Sigmoid colon (tissue), 7 donors: ENCODE data around the gene ARHGAP42. TPM values are rescaled to one million over a fixed set of nuclear protein-coding genes. Genes with fewer than 3 reads are reported as not detected.

Source experiments
- DNase-seq: peaks from one replicate; pipeline ENCODE4 v3.0.0-alpha.2; 2019
- H3K27ac ChIP-seq, 4 donors: fragments of 200-600 bp; sonication (generic); one replicate each; pipeline ENCODE4 v1.5.1; 2016 to 2019; ENCODE audit warnings: mild to moderate bottlenecking in 1 of 4
- H3K27me3 ChIP-seq, 3 donors: fragments of 200-600 bp; sonication (generic); one replicate each; pipeline ENCODE4 v1.5.1; 2019; ENCODE audit warnings: mild to moderate bottlenecking in 1 of 3
- H3K36me3 ChIP-seq, 4 donors: fragments of 200-600 bp; sonication (generic); one replicate each; pipeline ENCODE4 v1.5.1; 2016 to 2019
- H3K4me1 ChIP-seq, 4 donors: fragments of 200-600 bp; sonication (generic); one replicate each; pipeline ENCODE4 v1.5.1; 2017 to 2019
- H3K4me3 ChIP-seq, 4 donors: fragments of 200-600 bp; sonication (generic); one replicate each; pipeline ENCODE4 v1.5.1; 2017 to 2019; ENCODE audit warnings: mild to moderate bottlenecking in 2 of 4, moderate library complexity in 1 of 4
- H3K9me3 ChIP-seq, 4 donors: fragments of 200-600 bp in 3 of 4; sonication (generic) in 3 of 4; one replicate each; pipeline versions ENCODE4 v1.5.1 to v1.6.1; 2013 to 2019
- CTCF ChIP-seq, 4 experiments: fragments of 450-650 bp in 3 of 4; fragments of 200-600 bp in 1 of 4; IDR thresholded peaks; one replicate each; pipeline ENCODE4 v1.5.1; 2016 to 2019; ENCODE audit warnings: antibody characterized with exemption in 4 of 4, mild to moderate bottlenecking in 3 of 4, moderate library complexity in 2 of 4
- EP300 ChIP-seq, 4 donors: sonication (generic); formaldehyde crosslinking; IDR thresholded peaks; one replicate each; pipeline ENCODE4 v1.6.1; 2017; ENCODE audit warnings: antibody characterized with exemption in 4 of 4
- POLR2A ChIP-seq, 2 donors: fragments of 450-650 bp; IDR thresholded peaks; one replicate each; pipeline ENCODE4 v1.6.1; 2016; ENCODE audit warnings: antibody characterized with exemption in 2 of 2, mild to moderate bottlenecking in 2 of 2, moderate library complexity in 2 of 2
- POLR2AphosphoS5 ChIP-seq, 4 donors: sonication (generic); formaldehyde crosslinking; IDR thresholded peaks; one replicate each; pipeline ENCODE4 v1.6.1; 2017; ENCODE audit warnings: antibody characterized with exemption in 4 of 4
- WGBS, 2 donors: extraction: QIAGEN DNeasy Blood & Tissue Kit; methylation state at CpG; one replicate each; pipeline ENCODE4 v1.1.7; 2013; 5-methylcytosine and 5-hydroxymethylcytosine counted together
- intact Hi-C: fragments of 100-400 bp; cut with DNase I; formaldehyde crosslinking; loops from one replicate; pipeline ENCODE4 v1.15.1; 2023
- polyA plus RNA-seq, 3 donors: library from polyadenylated mRNA; stranded (reverse); fragments of 200-250 nt; gene quantifications; one replicate each; pipeline ENCODE4 v1.2.3, GENCODE V29; 2013
- total RNA-seq, 4 donors: library from RNA; depleted of rRNA; stranded (reverse); fragments of >200 nt; gene quantifications; one replicate each; pipeline ENCODE4 v1.1.0, GENCODE V29; 2016
- donor health status: healthy with polysubstance abuse.
- donor health status: Bipolar disorder and iron deficiency.
- donor health status: healthy.

Gene ARHGAP42
- total and polyA plus RNA-seq, 7 donors = 4.2 to 16.9 (median 6.4) TPM

GRCh38 chr11:100689141-100689540 is 2.1 kb downstream of the ARHGAP42 start:
- no peak for TF ChIP-seq POLR2AphosphoS5 (IDR thresholded peaks at IDR 0.05)
- Histone ChIP-seq H3K4me1 (peaks cover 0 to 37% (median 16%) of the 10 kb centered on the region in 4 donors), H3K36me3 (no peaks in the 10 kb centered on the region), H3K27me3 (no peaks in the 10 kb centered on the region), H3K4me3 (peak overlapping the region in 1 of 4 donors; percentile 75), H3K9me3 (no peaks in the 10 kb centered on the region), H3K27ac (no peak overlapping the region)
- intact Hi-C loops = loop anchor here (5.0 kb wide), 2 partner anchors 112 to 243 kb away; no protein-coding TSS in a partner anchor
- no peak for DNase-seq
- 62 to 90% methylated on average over 4 of the region's 4 CpGs for WGBS, 2 donors

- intact Hi-C loops = no loop called here
- DNase-seq = no peak
- no peaks in the 10 kb centered on the region for H3K9me3 ChIP-seq
- no peak overlapping the region for H3K27ac ChIP-seq
- H3K4me3 ChIP-seq = no peak overlapping the region
- no peaks in the 10 kb centered on the region for H3K27me3 ChIP-seq
- 58 to 90% methylated on average over 1 of the region's 1 CpG for WGBS, 2 donors
- TF ChIP-seq CTCF (IDR thresholded peaks at IDR 0.05) = no peak
- TF ChIP-seq POLR2AphosphoS5 (IDR thresholded peaks at IDR 0.05) = no peak
- TF ChIP-seq EP300 (IDR thresholded peaks at IDR 0.05) = no peak
- no peak for TF ChIP-seq POLR2A (IDR thresholded peaks at IDR 0.05)
- H3K4me1 ChIP-seq = peaks cover 0 to 14% (median 8%) of the 10 kb centered on the region in 4 donors
- H3K36me3 ChIP-seq = no peaks in the 10 kb centered on the region
These were observed 5.0 kb downstream of the ARHGAP42 start for GRCh38 chr11:100691896-100692653.

GRCh38 chr11:100695911-100696310 is 8.8 kb downstream of the ARHGAP42 start:
- intact Hi-C loops = no loop called here
- Histone ChIP-seq H3K27me3 (no peaks in the 10 kb centered on the region), H3K9me3 (no peaks in the 10 kb centered on the region), H3K4me3 (no peak overlapping the region), H3K36me3 (no peaks in the 10 kb centered on the region), H3K4me1 (no peaks in the 10 kb centered on the region), H3K27ac (no peak overlapping the region)
- TF ChIP-seq POLR2A (IDR thresholded peaks at IDR 0.05) (no peak), CTCF (IDR thresholded peaks at IDR 0.05) (no peak), POLR2AphosphoS5 (IDR thresholded peaks at IDR 0.05) (no peak), EP300 (IDR thresholded peaks at IDR 0.05) (no peak)
- no peak for DNase-seq
- WGBS, 2 donors = 90 to 93% methylated on average over 5 of the region's 5 CpGs

GRCh38 chr11:100703139-100703538 is 16.1 kb downstream of the ARHGAP42 start:
- no peak overlapping the region for H3K4me3 ChIP-seq
- no peak overlapping the region for H3K27ac ChIP-seq
- H3K27me3 ChIP-seq = no peaks in the 10 kb centered on the region
- intact Hi-C loops = no loop called here
- no peaks in the 10 kb centered on the region for H3K4me1 ChIP-seq
- WGBS, 2 donors = 96 to 99% methylated on average over 2 of the region's 2 CpGs
- H3K36me3 ChIP-seq = no peaks in the 10 kb centered on the region
- no peaks in the 10 kb centered on the region for H3K9me3 ChIP-seq
- no peak for DNase-seq
- no peak for TF ChIP-seq CTCF (IDR thresholded peaks at IDR 0.05)
- TF ChIP-seq EP300 (IDR thresholded peaks at IDR 0.05) = no peak

GRCh38 chr11:100703801-100704575 is 16.9 kb downstream of the ARHGAP42 start:
- Histone ChIP-seq H3K36me3 (no peaks in the 10 kb centered on the region), H3K4me3 (no peak overlapping the region), H3K27ac (no peak overlapping the region), H3K27me3 (no peaks in the 10 kb centered on the region), H3K4me1 (no peaks in the 10 kb centered on the region), H3K9me3 (no peaks in the 10 kb centered on the region)
- TF ChIP-seq CTCF (IDR thresholded peaks at IDR 0.05) (no peak), EP300 (IDR thresholded peaks at IDR 0.05) (no peak), POLR2AphosphoS5 (IDR thresholded peaks at IDR 0.05) (no peak), POLR2A (IDR thresholded peaks at IDR 0.05) (no peak)
- 78 to 91% methylated on average over 5 of the region's 5 CpGs for WGBS, 2 donors
- no peak for DNase-seq
- intact Hi-C loops = no loop called here
